Measurements from ENCODE around the gene COL9A1. TPM values are rescaled to one million over a fixed set of nuclear protein-coding genes. Genes with fewer than 3 reads are reported as not detected.

The COL9A1 gene
- total and polyA plus RNA-seq, 9 donors, result 0.04 to 1.2 (median 0.15) TPM; not detected in 5

GRCh38 chr6:70338775-70339174, 35.9 kb upstream of the COL9A1 start:
- H3K27me3 ChIP-seq, result no peaks in the 10 kb centered on the region
- H3K9me3 ChIP-seq, result no peaks in the 10 kb centered on the region
- H3K4me3 ChIP-seq, result no peak overlapping the region
- intact Hi-C loops (cut with DNase I), result no loop called here
- H3K27ac ChIP-seq, result no peak overlapping the region
- DNase-seq, result no peak
- no peaks in the 10 kb centered on the region for H3K4me1 ChIP-seq (ENCODE audit: insufficient read depth)
- no peaks in the 10 kb centered on the region for H3K36me3 ChIP-seq
- TF ChIP-seq CTCF (IDR thresholded peaks at IDR 0.05) (no peak), POLR2A (IDR thresholded peaks at IDR 0.05) (no peak), EP300 (IDR thresholded peaks at IDR 0.05) (no peak)

- H3K36me3 ChIP-seq, result no peaks in the 10 kb centered on the region
- H3K9me3 ChIP-seq, result no peaks in the 10 kb centered on the region
- H3K27ac ChIP-seq, result no peak overlapping the region
- no peaks in the 10 kb centered on the region for H3K4me1 ChIP-seq (ENCODE audit: insufficient read depth)
- 94 to 95% (median 95%) methylated on average over 3 of the region's 3 CpGs for WGBS, 3 donors
- intact Hi-C loops (cut with DNase I), result no loop called here
- TF ChIP-seq CTCF (IDR thresholded peaks at IDR 0.05) (no peak), POLR2A (IDR thresholded peaks at IDR 0.05) (no peak), EP300 (IDR thresholded peaks at IDR 0.05) (no peak)
- H3K4me3 ChIP-seq, result no peak overlapping the region
- no peak for DNase-seq
- no peaks in the 10 kb centered on the region for H3K27me3 ChIP-seq
These were observed 34.8 kb upstream of the COL9A1 start for GRCh38 chr6:70337743-70338105.

- Histone ChIP-seq H3K27me3 (no peaks in the 10 kb centered on the region), H3K4me1 (ENCODE audit: insufficient read depth) (no peaks in the 10 kb centered on the region), H3K4me3 (no peak overlapping the region), H3K36me3 (no peaks in the 10 kb centered on the region), H3K9me3 (no peaks in the 10 kb centered on the region), H3K27ac (no peak overlapping the region)
- TF ChIP-seq CTCF (IDR thresholded peaks at IDR 0.05), result no peak
- TF ChIP-seq POLR2A (IDR thresholded peaks at IDR 0.05), result no peak
- no peak for TF ChIP-seq EP300 (IDR thresholded peaks at IDR 0.05)
- DNase-seq, result no peak
- 47 to 60% (median 50%) methylated on average over 7 of the region's 7 CpGs for WGBS, 3 donors
- intact Hi-C loops (cut with DNase I), result no loop called here
These were observed 34.3 kb upstream of the COL9A1 start for GRCh38 chr6:70336996-70337742.

- Histone ChIP-seq H3K4me1 (ENCODE audit: insufficient read depth) (no peaks in the 10 kb centered on the region), H3K27me3 (no peaks in the 10 kb centered on the region), H3K9me3 (no peaks in the 10 kb centered on the region), H3K4me3 (no peak overlapping the region), H3K27ac (no peak overlapping the region), H3K36me3 (no peaks in the 10 kb centered on the region)
- WGBS, 3 donors, result 64 to 76% (median 71%) methylated on average over 4 of the region's 4 CpGs
- intact Hi-C loops (cut with DNase I), result no loop called here
- TF ChIP-seq CTCF (IDR thresholded peaks at IDR 0.05) (no peak), POLR2A (IDR thresholded peaks at IDR 0.05) (no peak), EP300 (IDR thresholded peaks at IDR 0.05) (no peak)
- DNase-seq, result no peak
These were observed 24.2 kb upstream of the COL9A1 start for GRCh38 chr6:70327036-70327435.

Data from ovary (tissue), 9 donors.